Colonic mucosa (tissue), 4 donors: Measurements from ENCODE around the gene C6orf58. TPM values are rescaled to one million over a fixed set of nuclear protein-coding genes. Genes with fewer than 3 reads are reported as not detected.

ENCODE experiments used
- DNase-seq: peaks from one replicate; pipeline ENCODE4 v3.0.0-alpha.2; 2020
- H3K27ac ChIP-seq: fragments of 200-600 bp; one replicate; pipeline ENCODE4 v1.8.0; 2021
- H3K27me3 ChIP-seq: fragments of 200-600 bp; one replicate; pipeline ENCODE4 v1.8.0; 2021
- H3K36me3 ChIP-seq: fragments of 200-600 bp; one replicate; pipeline ENCODE4 v1.8.0; 2021
- H3K4me1 ChIP-seq: fragments of 200-600 bp; one replicate; pipeline ENCODE4 v1.8.0; 2021; ENCODE audit warnings: mild to moderate bottlenecking
- H3K4me3 ChIP-seq: fragments of 200-600 bp; one replicate; pipeline ENCODE4 v1.8.0; 2021
- H3K9ac ChIP-seq, 2 donors: one replicate each; pipeline ENCODE4 v1.7.0; 2013; ENCODE audit warnings: control low read depth in 2 of 2, low read depth in 2 of 2, low read length in 2 of 2
- H3K9me3 ChIP-seq: fragments of 200-600 bp; one replicate; pipeline ENCODE4 v1.8.0; 2021
- intact Hi-C: fragments of 100-400 bp; cut with DNase I; formaldehyde crosslinking; loops from one replicate; pipeline ENCODE4 v1.14.1; 2022
- total RNA-seq, 2 donors: library from RNA; stranded (reverse); fragmentation: NEBNext Ultra II Directional in 1 of 2; extraction: Animal tissue kit (Norgen Biotek cat#: 25700) in 1 of 2; gene quantifications; one replicate each; pipeline ENCODE4 v1.2.1, GENCODE V29; 2021
- TF ChIP-seq, protein P1 (sequence below): fragments of 200-600 bp; IDR thresholded peaks from one replicate; pipeline ENCODE4 v1.8.0; 2022; ENCODE audit warnings: antibody characterized with exemption, mild to moderate bottlenecking
- donor health status: healthy.
- donor health status: DM: no; HTN: no; CAD: no.
- donor health status: DM: no; HTN: no; CAD: no.

The C6orf58 gene
- total RNA-seq, 2 donors from 2014 or later = not detected

DNA sequence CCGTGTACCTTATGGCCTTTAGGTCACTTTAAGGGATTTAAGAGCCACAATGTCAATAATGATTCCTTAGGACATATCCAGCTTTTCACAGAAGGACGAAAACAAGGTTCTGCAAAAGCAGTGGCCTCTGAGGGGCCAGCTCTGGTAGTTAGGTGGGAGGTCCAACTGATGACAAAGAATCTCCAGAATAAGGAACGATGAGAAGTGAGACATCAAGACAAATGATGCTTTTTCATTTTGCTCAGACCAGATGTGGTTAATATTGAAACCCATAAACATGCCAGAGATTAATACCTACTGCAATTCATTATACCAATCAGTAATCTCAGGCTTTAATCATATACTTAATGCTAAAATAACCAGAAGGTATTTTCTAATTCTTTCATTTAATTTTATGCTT, 1.9 kb downstream of the C6orf58 start:
- intact Hi-C loops = no loop called here
- Histone ChIP-seq H3K4me3 (no peak overlapping the region), H3K27ac (no peak overlapping the region), H3K4me1 (no peaks in the 10 kb centered on the region), H3K9ac (no peak overlapping the region), H3K27me3 (no peaks in the 10 kb centered on the region), H3K36me3 (no peaks in the 10 kb centered on the region), H3K9me3 (no peaks in the 10 kb centered on the region)
- TF ChIP-seq, protein P1, sequence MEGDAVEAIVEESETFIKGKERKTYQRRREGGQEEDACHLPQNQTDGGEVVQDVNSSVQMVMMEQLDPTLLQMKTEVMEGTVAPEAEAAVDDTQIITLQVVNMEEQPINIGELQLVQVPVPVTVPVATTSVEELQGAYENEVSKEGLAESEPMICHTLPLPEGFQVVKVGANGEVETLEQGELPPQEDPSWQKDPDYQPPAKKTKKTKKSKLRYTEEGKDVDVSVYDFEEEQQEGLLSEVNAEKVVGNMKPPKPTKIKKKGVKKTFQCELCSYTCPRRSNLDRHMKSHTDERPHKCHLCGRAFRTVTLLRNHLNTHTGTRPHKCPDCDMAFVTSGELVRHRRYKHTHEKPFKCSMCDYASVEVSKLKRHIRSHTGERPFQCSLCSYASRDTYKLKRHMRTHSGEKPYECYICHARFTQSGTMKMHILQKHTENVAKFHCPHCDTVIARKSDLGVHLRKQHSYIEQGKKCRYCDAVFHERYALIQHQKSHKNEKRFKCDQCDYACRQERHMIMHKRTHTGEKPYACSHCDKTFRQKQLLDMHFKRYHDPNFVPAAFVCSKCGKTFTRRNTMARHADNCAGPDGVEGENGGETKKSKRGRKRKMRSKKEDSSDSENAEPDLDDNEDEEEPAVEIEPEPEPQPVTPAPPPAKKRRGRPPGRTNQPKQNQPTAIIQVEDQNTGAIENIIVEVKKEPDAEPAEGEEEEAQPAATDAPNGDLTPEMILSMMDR = no peak
- DNase-seq = no peak

DNA sequence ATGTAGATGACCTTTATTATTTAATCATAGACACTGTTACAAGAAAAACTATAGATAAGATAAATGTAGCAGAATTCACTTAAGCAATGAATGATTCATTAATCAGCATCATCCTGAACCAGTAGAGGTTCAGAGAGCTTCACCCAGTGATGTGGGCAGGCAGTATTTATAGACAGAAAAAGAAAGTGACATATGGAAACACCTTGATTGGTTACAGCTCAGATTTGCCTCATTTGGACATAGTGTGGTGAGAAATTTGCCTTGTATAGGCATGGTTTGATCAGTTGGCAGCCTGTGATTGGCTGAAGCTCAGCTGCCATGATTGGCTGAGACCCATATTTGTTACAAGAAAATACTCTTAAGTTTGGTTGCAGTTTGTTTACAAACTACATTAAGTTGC, 4.6 kb downstream of the C6orf58 start:
- no peaks in the 10 kb centered on the region for H3K9me3 ChIP-seq
- TF ChIP-seq, protein P1 = no peak
- H3K4me1 ChIP-seq = no peaks in the 10 kb centered on the region
- no peak overlapping the region for H3K9ac ChIP-seq
- no peak overlapping the region for H3K4me3 ChIP-seq
- no peaks in the 10 kb centered on the region for H3K36me3 ChIP-seq
- DNase-seq = no peak
- H3K27me3 ChIP-seq = no peaks in the 10 kb centered on the region
- intact Hi-C loops = no loop called here
- no peak overlapping the region for H3K27ac ChIP-seq

- Histone ChIP-seq H3K36me3 (no peaks in the 10 kb centered on the region), H3K4me3 (no peak overlapping the region), H3K27me3 (no peaks in the 10 kb centered on the region), H3K4me1 (no peaks in the 10 kb centered on the region), H3K27ac (no peak overlapping the region), H3K9me3 (no peaks in the 10 kb centered on the region), H3K9ac (no peak overlapping the region)
- intact Hi-C loops = no loop called here
- TF ChIP-seq, protein P1 = no peak
- no peak for DNase-seq
These were observed 5.9 kb downstream of the C6orf58 start for GRCh38 chr6:127582777-127583462.

GRCh38 chr6:127585123-127585522, 8.1 kb downstream of the C6orf58 start:
- no peaks in the 10 kb centered on the region for H3K9me3 ChIP-seq
- no peak for DNase-seq
- H3K27me3 ChIP-seq = no peaks in the 10 kb centered on the region
- H3K27ac ChIP-seq = no peak overlapping the region
- H3K4me1 ChIP-seq = no peaks in the 10 kb centered on the region
- no peak overlapping the region for H3K4me3 ChIP-seq
- H3K9ac ChIP-seq = no peak overlapping the region
- intact Hi-C loops = no loop called here
- TF ChIP-seq, protein P1 = no peak
- H3K36me3 ChIP-seq = no peaks in the 10 kb centered on the region

DNA sequence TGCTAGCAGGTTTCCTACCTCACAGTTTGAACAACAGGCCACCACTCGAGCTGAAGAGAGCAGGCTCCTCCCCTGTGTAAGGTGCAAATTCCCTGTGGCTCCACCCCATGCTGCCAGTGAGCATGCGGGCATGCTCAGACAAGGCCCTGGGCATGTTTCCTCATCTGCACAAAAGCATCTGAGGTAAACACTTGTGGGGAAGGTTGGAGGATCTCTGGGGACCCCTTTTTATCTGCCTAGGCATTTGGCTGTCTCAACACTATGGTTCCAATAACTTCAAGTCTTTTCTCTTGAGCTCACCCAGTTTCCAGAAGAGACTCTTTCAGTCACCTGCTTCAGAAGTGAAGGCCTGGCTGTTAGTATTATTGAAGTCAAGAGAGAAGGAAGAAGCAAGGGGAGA, 9.4 kb downstream of the C6orf58 start:
- H3K27ac ChIP-seq = no peak overlapping the region
- H3K9me3 ChIP-seq = no peaks in the 10 kb centered on the region
- no peaks in the 10 kb centered on the region for H3K27me3 ChIP-seq
- H3K9ac ChIP-seq = no peak overlapping the region
- no peaks in the 10 kb centered on the region for H3K36me3 ChIP-seq
- no peaks in the 10 kb centered on the region for H3K4me1 ChIP-seq
- no peak for DNase-seq
- intact Hi-C loops = no loop called here
- TF ChIP-seq, protein P1 = no peak
- no peak overlapping the region for H3K4me3 ChIP-seq
